ENCODE data around the gene KHDC4.
"Not testable (repeated sequence)": the region's sequence is repeated elsewhere in the genome, so short reads cannot be mapped to it uniquely, and the experiment has no call there.

Gene KHDC4

GRCh38 chr1:155897746-155898145 is 36.5 kb downstream of the KHDC4 start:
- DNase-seq = no peak

GRCh38 chr1:155896476-155896875 is 37.7 kb downstream of the KHDC4 start:
- DNase-seq = not testable (repeated sequence)

- not testable (repeated sequence) for DNase-seq
Observed at GRCh38 chr1:155895617-155896016, 38.6 kb downstream of the KHDC4 start.

- DNase-seq = no peak
Observed at GRCh38 chr1:155893389-155894142, 40.6 kb downstream of the KHDC4 start.

GRCh38 chr1:155892796-155893195 is 41.4 kb downstream of the KHDC4 start:
- no peak for DNase-seq

GRCh38 chr1:155890251-155890650 is 44.0 kb downstream of the KHDC4 start:
- no peak for DNase-seq

- DNase-seq = no peak
Observed at GRCh38 chr1:155889566-155889965, 44.6 kb downstream of the KHDC4 start.

GRCh38 chr1:155888481-155888880 is 45.7 kb downstream of the KHDC4 start:
- no peak for DNase-seq

GRCh38 chr1:155884982-155885381 is 49.2 kb downstream of the KHDC4 start:
- no peak for DNase-seq

- DNase-seq = no peak
Observed at GRCh38 chr1:155884031-155884960, 49.9 kb downstream of the KHDC4 start.

GRCh38 chr1:155882766-155883165 is 51.4 kb downstream of the KHDC4 start:
- no peak for DNase-seq

- DNase-seq = no peak
Observed at GRCh38 chr1:155882235-155882634, 52.0 kb downstream of the KHDC4 start.

GRCh38 chr1:155880950-155881349 is 53.3 kb downstream of the KHDC4 start:
- no peak for DNase-seq

GRCh38 chr1:155880251-155880650 is 54.0 kb downstream of the KHDC4 start:
- DNase-seq = no peak

- DNase-seq = no peak
Observed at GRCh38 chr1:155877945-155878344, 56.3 kb downstream of the KHDC4 start.

GRCh38 chr1:155873860-155874259 is 60.4 kb downstream of the KHDC4 start:
- no peak for DNase-seq

GRCh38 chr1:155872527-155872926 is 61.7 kb downstream of the KHDC4 start:
- no peak for DNase-seq

GRCh38 chr1:155871390-155871789 is 62.8 kb downstream of the KHDC4 start:
- peak; percentile 37 for DNase-seq

GRCh38 chr1:155867766-155868165 is 66.4 kb downstream of the KHDC4 start:
- DNase-seq = no peak

- DNase-seq = no peak
Observed at GRCh38 chr1:155864393-155864792, 69.8 kb downstream of the KHDC4 start.

Measured in NCI-H2171 (cell line).